HepG2 (cell line): ENCODE results near the gene FAM162A. TPM values are rescaled to one million over a fixed set of nuclear protein-coding genes. Genes with fewer than 3 reads are reported as not detected.

Experiments
- AHR ChIP-seq: IDR thresholded peaks from 2 replicates; pipeline ENCODE4 v1.6.1; 2018; ENCODE audit warnings: missing genetic modification reagents, missing compliant biosample characterization
- ATF3 ChIP-seq: sonication (generic); formaldehyde crosslinking; IDR thresholded peaks from 2 replicates; pipeline ENCODE4 v1.4.0; 2020; ENCODE audit warnings: missing genetic modification reagents
- ATM ChIP-seq: fragments of 450-650 bp; IDR thresholded peaks from 2 replicates; pipeline ENCODE4 v1.7.1; 2017; ENCODE audit warnings: mild to moderate bottlenecking, borderline replicate concordance
- BORCS8-MEF2B ChIP-seq: sonication (generic); formaldehyde crosslinking; IDR thresholded peaks from 2 replicates; pipeline ENCODE4 v1.8.0; 2022; ENCODE audit warnings: mild to moderate bottlenecking, missing genetic modification reagents
- CBX5 ChIP-seq: sonication (generic); formaldehyde crosslinking; IDR thresholded peaks from 2 replicates; pipeline ENCODE4 v1.4.0; 2020; ENCODE audit warnings: missing genetic modification reagents, borderline replicate concordance
- CREB1 ChIP-seq, 2 experiments: fragments of 450-650 bp in 1 of 2; IDR thresholded peaks; 2 replicates each; pipeline ENCODE4 v1.6.1; 2016 to 2017; ENCODE audit warnings: control low read depth in 1 of 2, mild to moderate bottlenecking in 1 of 2, missing compliant biosample characterization in 1 of 2, missing genetic modification characterization in 1 of 2
- MXD3 ChIP-seq: IDR thresholded peaks from 2 replicates; pipeline ENCODE4 v1.6.1; 2016; ENCODE audit warnings: mild to moderate bottlenecking, missing biosample characterization, missing genetic modification reagents
- NFKBIZ ChIP-seq: IDR thresholded peaks from 2 replicates; pipeline ENCODE4 v1.6.1; 2018; ENCODE audit warnings: missing genetic modification reagents, missing compliant biosample characterization
- RELA ChIP-seq: sonication (generic); formaldehyde crosslinking; IDR thresholded peaks from 2 replicates; pipeline ENCODE4 v1.4.0; 2020; ENCODE audit warnings: missing genetic modification reagents
- RFX1 ChIP-seq: fragments of 450-650 bp; IDR thresholded peaks from 2 replicates; pipeline ENCODE4 v1.6.1; 2017
- RNF2 ChIP-seq: fragments of 450-650 bp; conservative IDR thresholded peaks from 2 replicates; pipeline ENCODE4 v1.6.1; 2016; ENCODE audit warnings: low read depth
- SPEN ChIP-seq: sonication (generic); formaldehyde crosslinking; IDR thresholded peaks from 2 replicates; pipeline ENCODE4 v1.5.1; 2020; ENCODE audit warnings: low read depth, mild to moderate bottlenecking, missing genetic modification reagents
- TARDBP ChIP-seq: sonication (generic); formaldehyde crosslinking; IDR thresholded peaks from 2 replicates; pipeline ENCODE4 v1.8.0; 2022; ENCODE audit warnings: mild to moderate bottlenecking, missing genetic modification reagents
- ZBTB1 ChIP-seq: sonication (generic); formaldehyde crosslinking; IDR thresholded peaks from 2 replicates; pipeline ENCODE4 v1.4.0; 2020; ENCODE audit warnings: missing genetic modification reagents, borderline replicate concordance
- ZBTB39 ChIP-seq: sonication (generic); formaldehyde crosslinking; IDR thresholded peaks from 2 replicates; pipeline ENCODE4 v1.5.0; 2020; ENCODE audit warnings: missing genetic modification reagents
- ZNF670 ChIP-seq: sonication (generic); formaldehyde crosslinking; IDR thresholded peaks from 2 replicates; pipeline ENCODE4 v1.8.0; 2022; ENCODE audit warnings: mild to moderate bottlenecking, missing genetic modification reagents, borderline replicate concordance
- polyA plus RNA-seq, 8 experiments: library from polyadenylated mRNA; depleted of rRNA in 3 of 8; stranded (reverse) in 7 of 8; unstranded in 1 of 8; fragments of >200 nt; fragmentation: Illumina TruSeq in 4 of 8; extraction: Trizol in 4 of 8; gene quantifications; 2 replicates each; pipeline versions ENCODE4 v1.2.1 to v1.2.3, GENCODE V29; 2011 to 2016; ENCODE audit warnings: low read depth in 4 of 8, missing spikeins in 1 of 8, mixed read lengths in 1 of 8; ENCODE audit not compliant: insufficient read depth in 1 of 8
- total RNA-seq, 5 experiments: library from RNA; depleted of rRNA; stranded (reverse); fragments of >200 nt; fragmentation: Illumina TruSeq; extraction: Trizol; gene quantifications; 2 replicates each; pipeline ENCODE4 v1.2.3, GENCODE V29; 2016; ENCODE audit warnings: low read depth in 1 of 5

FAM162A gene
- total and polyA plus RNA-seq, 2 of the 13 experiments (the other 11 are each of a cell fraction or from before 2014, with no cell fraction given), result 115 to 155 TPM

GRCh38 chr3:122366379-122366749 is 17.6 kb upstream of the FAM162A start (continued):
- TF ChIP-seq MXD3 (no peak), ATF3 (peak; percentile 42; the same call in 1 of the 2 replicates), BORCS8-MEF2B (0 out of 2 replicates have a peak, but pooled peaks have one; percentile 4), TARDBP (no peak), ATM (no peak), NFKBIZ (CRISPR knock-in tag) (no peak), RNF2 (no peak), RELA (CRISPR knock-in tag) (no peak), CREB1 (IDR thresholded peaks at IDR 0.05) (peak; percentile 16; the same call in 1 of the 2 replicates), CREB1 (CRISPR knock-in tag; IDR thresholded peaks at IDR 0.05) (no peak), ZBTB1 (CRISPR knock-in tag) (no peak), ZBTB39 (CRISPR knock-in tag) (no peak), ZNF670 (no peak), AHR (CRISPR knock-in tag) (no peak), SPEN (no peak), RFX1 (no peak), CBX5 (no peak)
